ENCODE results near the gene VTI1A. TPM values are rescaled to one million over a fixed set of nuclear protein-coding genes. Genes with fewer than 3 reads are reported as not detected.

Gene VTI1A
- total and polyA plus RNA-seq, 12 donors = 5.2 to 64.1 (median 22.0) TPM

- Histone ChIP-seq H3K36me3 (replicated peaks in 1 of 2) (no peaks in the 10 kb centered on the region), H3K27me3 (no peaks in the 10 kb centered on the region), H3K9me3 (replicated peaks in 1 of 3) (no peaks in the 10 kb centered on the region), H3K4me1 (replicated peaks in 1 of 2) (no peaks in the 10 kb centered on the region), H3K4me3 (no peak overlapping the region), H3K27ac (no peak overlapping the region)
- WGBS, 4 donors = 88 to 96% (median 94%) methylated on average over 3 of the region's 3 CpGs
- intact Hi-C loops (cut with DNase I) = no loop called here
- TF ChIP-seq POLR2A (IDR thresholded peaks at IDR 0.05) = no peak
- no peak for TF ChIP-seq CTCF (IDR thresholded peaks at IDR 0.05)
- DNase-seq = no peak
Observed at GRCh38 chr10:112570585-112570984, 123.6 kb downstream of the VTI1A start.

- H3K27me3 ChIP-seq = no peaks in the 10 kb centered on the region
- no peak overlapping the region for H3K4me3 ChIP-seq
- no peaks in the 10 kb centered on the region for H3K36me3 ChIP-seq (replicated peaks in 1 of 2)
- DNase-seq = no peak
- WGBS, 4 donors = 91 to 95% (median 93%) methylated on average over 1 of the region's 1 CpG
- H3K27ac ChIP-seq = no peak overlapping the region
- TF ChIP-seq POLR2A (IDR thresholded peaks at IDR 0.05) (no peak), CTCF (IDR thresholded peaks at IDR 0.05) (no peak)
- no peaks in the 10 kb centered on the region for H3K4me1 ChIP-seq (replicated peaks in 1 of 2)
- H3K9me3 ChIP-seq (replicated peaks in 1 of 3) = no peaks in the 10 kb centered on the region
- intact Hi-C loops (cut with DNase I) = no loop called here
Observed at GRCh38 chr10:112579578-112579977, 132.6 kb downstream of the VTI1A start.

- H3K4me1 ChIP-seq (replicated peaks in 1 of 2) = no peaks in the 10 kb centered on the region
- WGBS, 4 donors = 88 to 100% (median 98%) methylated on average over 2 of the region's 2 CpGs
- TF ChIP-seq POLR2A (IDR thresholded peaks at IDR 0.05) = no peak
- no peak for TF ChIP-seq CTCF (IDR thresholded peaks at IDR 0.05)
- intact Hi-C loops (cut with DNase I) = no loop called here
- H3K27ac ChIP-seq = no peak overlapping the region
- no peaks in the 10 kb centered on the region for H3K9me3 ChIP-seq (replicated peaks in 1 of 3)
- DNase-seq = no peak
- H3K27me3 ChIP-seq = no peaks in the 10 kb centered on the region
- no peak overlapping the region for H3K4me3 ChIP-seq
- H3K36me3 ChIP-seq (replicated peaks in 1 of 2) = no peaks in the 10 kb centered on the region
Observed at GRCh38 chr10:112580267-112580666, 133.3 kb downstream of the VTI1A start.

GRCh38 chr10:112581921-112582320, 134.9 kb downstream of the VTI1A start:
- H3K4me1 ChIP-seq (replicated peaks in 1 of 2) = no peaks in the 10 kb centered on the region
- TF ChIP-seq POLR2A (IDR thresholded peaks at IDR 0.05) (no peak), CTCF (IDR thresholded peaks at IDR 0.05) (no peak)
- no peak for DNase-seq
- no peak overlapping the region for H3K27ac ChIP-seq
- 74 to 87% (median 77%) methylated on average over 4 of the region's 4 CpGs for WGBS, 4 donors
- H3K9me3 ChIP-seq (replicated peaks in 1 of 3) = no peaks in the 10 kb centered on the region
- intact Hi-C loops (cut with DNase I) = no loop called here
- H3K36me3 ChIP-seq (replicated peaks in 1 of 2) = no peaks in the 10 kb centered on the region
- H3K27me3 ChIP-seq = no peaks in the 10 kb centered on the region
- H3K4me3 ChIP-seq = no peak overlapping the region

Data from adrenal gland (tissue), 12 donors.